LNCaP clone FGC (cell line): ENCODE measurements around the gene BOD1L1.

Experiments
- DNase-seq: peaks from one replicate; pipeline ENCODE4 v3.0.0-alpha.2; 2011; ENCODE audit warnings: low read depth
- H3K4me3 ChIP-seq: 2 replicates; pipeline ENCODE4 v1.5.1; 2011; ENCODE audit warnings: mild to moderate bottlenecking, low read depth, low read length, control low read depth
- TF ChIP-seq, protein P1 (sequence below): IDR thresholded peaks from 2 replicates; pipeline ENCODE4 v1.5.1; 2012; ENCODE audit warnings: mild to moderate bottlenecking; ENCODE audit not compliant: control insufficient read depth, insufficient read depth; ENCODE audit errors: extremely low read depth

The BOD1L1 gene

DNA sequence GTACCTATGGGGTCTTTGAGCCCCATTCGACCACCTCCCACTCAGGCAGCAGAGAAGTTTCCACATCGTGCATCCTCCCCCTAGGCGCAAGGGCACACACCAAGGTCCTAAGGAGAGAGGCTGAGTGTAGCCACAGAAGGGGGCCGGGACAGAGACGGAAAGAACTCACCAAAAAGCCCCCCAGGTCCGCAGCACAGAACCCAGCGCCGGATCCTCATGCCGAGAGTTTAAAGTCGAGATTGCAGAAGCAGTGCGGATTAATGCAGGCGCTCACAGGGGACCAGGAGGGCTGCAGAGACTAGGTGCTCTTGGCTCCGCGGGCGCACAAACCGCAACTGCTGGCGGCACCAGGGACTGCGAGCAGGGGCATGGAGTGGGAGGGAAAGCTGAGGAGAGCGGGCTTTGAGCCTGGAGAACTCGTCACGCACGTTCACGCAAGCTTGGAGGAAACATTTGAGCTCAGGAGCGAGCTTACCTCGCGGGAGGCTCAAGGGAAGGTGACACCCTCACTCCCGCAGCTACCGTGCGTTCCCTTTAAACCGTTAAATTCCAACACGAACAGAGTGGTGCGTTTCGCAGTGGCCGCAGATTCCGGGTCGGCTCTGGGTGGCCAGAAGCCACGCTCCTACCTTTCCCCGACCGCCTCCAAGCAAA is 91.7 kb downstream of the BOD1L1 start:
- no peak for DNase-seq
- TF ChIP-seq, protein P1, sequence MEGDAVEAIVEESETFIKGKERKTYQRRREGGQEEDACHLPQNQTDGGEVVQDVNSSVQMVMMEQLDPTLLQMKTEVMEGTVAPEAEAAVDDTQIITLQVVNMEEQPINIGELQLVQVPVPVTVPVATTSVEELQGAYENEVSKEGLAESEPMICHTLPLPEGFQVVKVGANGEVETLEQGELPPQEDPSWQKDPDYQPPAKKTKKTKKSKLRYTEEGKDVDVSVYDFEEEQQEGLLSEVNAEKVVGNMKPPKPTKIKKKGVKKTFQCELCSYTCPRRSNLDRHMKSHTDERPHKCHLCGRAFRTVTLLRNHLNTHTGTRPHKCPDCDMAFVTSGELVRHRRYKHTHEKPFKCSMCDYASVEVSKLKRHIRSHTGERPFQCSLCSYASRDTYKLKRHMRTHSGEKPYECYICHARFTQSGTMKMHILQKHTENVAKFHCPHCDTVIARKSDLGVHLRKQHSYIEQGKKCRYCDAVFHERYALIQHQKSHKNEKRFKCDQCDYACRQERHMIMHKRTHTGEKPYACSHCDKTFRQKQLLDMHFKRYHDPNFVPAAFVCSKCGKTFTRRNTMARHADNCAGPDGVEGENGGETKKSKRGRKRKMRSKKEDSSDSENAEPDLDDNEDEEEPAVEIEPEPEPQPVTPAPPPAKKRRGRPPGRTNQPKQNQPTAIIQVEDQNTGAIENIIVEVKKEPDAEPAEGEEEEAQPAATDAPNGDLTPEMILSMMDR, result no peak
- H3K4me3 ChIP-seq, result no peak overlapping the region

DNA sequence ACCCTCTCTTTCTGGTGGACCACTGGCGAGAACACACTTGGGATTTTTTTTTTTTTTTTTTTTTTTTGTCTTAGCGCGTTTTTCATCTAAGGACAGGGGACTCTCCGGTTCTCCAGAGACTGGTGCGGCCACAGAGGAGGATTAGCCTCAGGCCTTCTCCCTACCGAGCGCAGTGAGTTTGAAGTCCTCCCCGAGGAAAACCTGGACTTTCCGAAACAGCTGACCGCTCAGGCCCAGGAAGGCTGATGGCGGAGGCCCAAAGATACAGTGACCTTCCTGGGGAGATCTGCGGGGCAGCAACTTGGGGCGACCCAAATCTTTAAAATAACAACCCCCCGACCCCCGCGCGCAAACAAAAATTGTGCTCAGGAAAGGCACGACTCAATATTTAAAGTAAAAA is 92.4 kb downstream of the BOD1L1 start:
- no peak overlapping the region for H3K4me3 ChIP-seq
- TF ChIP-seq, protein P1, result no peak
- DNase-seq, result no peak

DNA sequence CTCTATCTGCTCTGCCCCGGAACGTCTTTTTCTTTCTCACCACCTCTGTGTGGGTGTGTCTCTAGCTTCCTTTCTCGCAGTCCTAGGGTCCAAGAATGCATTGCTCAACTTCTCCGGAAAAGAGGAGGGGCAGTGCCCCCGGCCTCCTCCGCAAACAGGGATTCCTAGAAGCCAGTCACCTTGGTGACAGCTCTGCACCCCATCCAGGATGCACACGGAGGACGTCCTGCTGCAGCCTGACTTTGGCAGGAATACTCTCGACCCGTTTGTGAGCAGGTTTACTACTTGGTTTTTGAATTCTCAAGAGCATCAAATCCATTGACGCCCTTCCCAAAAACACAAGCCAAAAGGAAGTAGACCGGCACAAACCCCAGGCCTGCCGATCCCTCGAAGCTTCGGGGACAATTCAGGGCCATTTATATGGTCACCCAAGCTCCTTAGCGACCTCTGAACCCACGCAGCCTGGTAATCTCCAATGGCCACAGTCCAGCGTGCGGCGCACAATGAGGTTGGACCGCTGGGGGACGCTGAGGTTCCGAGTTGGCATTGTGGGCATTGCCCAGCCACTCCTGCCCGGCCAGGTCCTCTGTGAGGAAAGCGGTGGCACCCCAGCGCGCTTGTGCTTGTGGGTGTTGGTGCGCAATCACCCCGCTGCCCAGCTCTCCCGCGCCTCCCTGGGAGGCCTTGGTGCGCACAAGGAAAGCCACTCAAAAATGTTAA is 93.0 kb downstream of the BOD1L1 start:
- TF ChIP-seq, protein P1, result no peak
- no peak for DNase-seq
- H3K4me3 ChIP-seq, result no peak overlapping the region

DNA sequence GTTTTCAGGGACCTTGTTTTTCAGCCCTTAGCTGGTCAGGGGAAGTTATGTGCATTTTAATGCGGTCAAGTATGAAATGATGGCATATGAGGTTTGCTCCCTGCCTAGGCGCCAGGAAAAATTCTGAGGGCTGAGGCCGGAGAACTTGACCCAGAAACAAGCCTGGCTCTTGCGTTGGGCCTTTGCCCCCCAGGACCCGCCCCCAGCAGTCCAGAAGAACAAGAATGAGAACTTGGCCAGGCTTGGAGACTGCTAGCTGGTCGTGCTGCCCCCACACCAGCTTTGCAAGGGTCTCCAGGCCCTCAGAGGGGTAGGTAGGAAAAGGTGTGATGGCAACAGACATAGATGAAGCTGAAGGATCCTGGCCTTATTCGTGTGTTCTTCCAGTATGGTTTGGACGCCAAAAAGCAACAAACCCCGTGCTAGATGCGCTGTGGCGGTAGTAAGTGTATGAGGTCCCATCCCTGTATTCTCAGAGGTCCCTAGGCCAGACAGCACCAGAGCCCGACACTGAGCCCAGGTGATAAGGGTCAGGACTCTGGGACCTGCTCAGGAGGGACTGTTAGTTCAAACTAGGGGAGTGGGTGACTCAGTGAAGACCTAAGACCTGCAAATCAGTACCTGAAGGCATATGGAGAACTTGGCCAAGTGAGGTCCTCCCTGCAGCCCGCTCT is 93.7 kb downstream of the BOD1L1 start:
- TF ChIP-seq, protein P1, result no peak
- no peak overlapping the region for H3K4me3 ChIP-seq
- no peak for DNase-seq

DNA sequence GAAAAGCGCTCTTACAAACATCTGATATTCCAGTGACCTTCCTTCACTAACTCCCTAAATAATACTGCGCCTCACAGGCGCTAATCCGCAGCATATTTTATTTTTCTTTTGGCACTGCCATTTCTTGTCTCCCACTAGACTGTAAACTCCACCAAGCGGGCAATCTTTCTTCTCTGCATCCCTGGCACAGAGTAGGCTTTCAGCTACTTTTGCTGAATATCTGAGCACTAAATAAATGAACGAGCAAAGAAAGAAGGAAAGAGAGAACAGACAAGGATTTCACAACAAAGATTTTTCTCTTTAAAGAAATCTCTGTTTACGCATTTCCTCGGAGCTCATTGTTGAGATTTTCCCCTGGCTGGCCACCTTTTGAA is 95.9 kb downstream of the BOD1L1 start:
- no peak overlapping the region for H3K4me3 ChIP-seq
- no peak for DNase-seq

DNA sequence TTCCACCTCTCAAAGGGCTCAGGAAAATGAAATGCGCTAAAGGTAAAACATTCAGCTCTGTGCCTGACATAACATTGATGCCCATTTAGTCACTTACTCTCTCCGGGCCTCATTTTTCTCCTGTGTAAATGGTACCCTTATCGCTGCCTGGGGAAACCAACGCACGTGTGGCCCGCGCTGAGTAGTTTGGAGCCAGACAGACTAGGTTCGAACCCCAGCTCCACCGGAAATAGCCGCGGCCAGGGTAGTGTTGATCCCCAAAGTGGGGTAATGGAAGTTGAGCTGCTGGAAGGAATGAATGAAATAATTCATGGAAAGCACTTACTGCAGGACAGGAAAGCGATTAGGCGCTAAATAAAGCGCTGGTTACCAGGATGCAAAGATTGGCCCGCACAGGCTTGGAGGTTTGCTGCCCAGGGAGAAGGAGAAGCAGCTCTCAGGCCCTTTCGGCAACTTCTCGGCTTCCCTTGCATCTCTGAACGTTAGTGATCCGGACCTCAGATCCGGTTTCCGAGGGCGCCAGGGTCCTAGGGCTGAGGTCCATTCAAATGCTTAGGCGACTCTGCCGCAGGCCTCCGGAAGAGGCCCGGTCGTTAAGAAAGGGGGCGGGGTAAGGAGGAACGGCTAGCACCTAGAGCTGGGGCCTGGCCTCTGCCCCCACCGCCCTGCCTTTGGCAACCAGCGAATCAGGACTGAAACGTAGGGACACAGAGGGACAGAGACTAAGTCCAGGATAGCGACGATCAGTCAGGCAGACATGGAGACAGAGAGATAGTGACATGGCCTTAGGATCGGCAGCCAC is 96.5 kb downstream of the BOD1L1 start:
- H3K4me3 ChIP-seq, result no peak overlapping the region
- TF ChIP-seq, protein P1, result no peak
- DNase-seq, result no peak

More for the DNA sequence above, 95.9 kb downstream of the BOD1L1 start:
- TF ChIP-seq, protein P1, result no peak
